ENCODE data around the gene MVB12B.

GRCh38 chr9:126485662-126486061, 159.0 kb downstream of the MVB12B start:
- TF ChIP-seq CTCF (IDR thresholded peaks at IDR 0.05; ENCODE audit: insufficient read depth, low read length, poor library complexity, severe bottlenecking) (no peak), EZH2phosphoT487 (conservative IDR thresholded peaks at IDR 0.05; ENCODE audit: low read length) (no peak)

All from SU-DHL-6 (cell line).